Activated T-cell treated with anti-CD3 and anti-CD28 coated beads for 4 hours (primary cell): ENCODE measurements around the gene GRM5.
"Not testable (repeated sequence)": the region's sequence is repeated elsewhere in the genome, so short reads cannot be mapped to it uniquely, and the experiment has no call there.

ENCODE experiments used
- DNase-seq: peaks from one replicate; pipeline ENCODE4 v3.0.0-alpha.2; 2020

GRM5 gene

GRCh38 chr11:88961621-88962020, 104.2 kb downstream of the GRM5 start:
- not testable (repeated sequence) for DNase-seq

- not testable (repeated sequence) for DNase-seq
These were observed 105.9 kb downstream of the GRM5 start for GRCh38 chr11:88959857-88960256.

GRCh38 chr11:88950975-88951374, 114.8 kb downstream of the GRM5 start:
- no peak for DNase-seq

DNA sequence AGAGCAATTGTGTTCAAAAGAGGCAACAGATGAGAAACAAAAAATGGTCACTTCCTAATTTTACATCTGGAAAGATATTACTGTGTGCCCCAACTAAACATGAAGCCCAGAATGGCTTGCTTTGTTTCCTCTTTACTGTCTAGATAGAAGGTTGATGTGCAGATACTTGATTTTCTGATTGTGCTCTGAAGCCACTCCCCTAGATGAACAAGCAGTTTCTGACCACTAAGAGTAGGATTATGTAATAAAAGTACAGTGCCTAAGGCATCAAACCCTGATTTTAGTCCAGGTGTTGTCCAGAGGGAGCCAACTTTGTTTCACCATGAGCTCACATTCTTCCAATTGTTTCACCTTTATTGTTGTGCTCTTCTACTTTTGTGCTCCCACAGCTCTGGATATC, 116.9 kb downstream of the GRM5 start:
- DNase-seq, result not testable (repeated sequence)

- DNase-seq, result not testable (repeated sequence)
These were observed 117.8 kb downstream of the GRM5 start for GRCh38 chr11:88947843-88948572.

- DNase-seq, result not testable (repeated sequence)
These were observed 136.1 kb downstream of the GRM5 start for GRCh38 chr11:88929665-88930064.

DNA sequence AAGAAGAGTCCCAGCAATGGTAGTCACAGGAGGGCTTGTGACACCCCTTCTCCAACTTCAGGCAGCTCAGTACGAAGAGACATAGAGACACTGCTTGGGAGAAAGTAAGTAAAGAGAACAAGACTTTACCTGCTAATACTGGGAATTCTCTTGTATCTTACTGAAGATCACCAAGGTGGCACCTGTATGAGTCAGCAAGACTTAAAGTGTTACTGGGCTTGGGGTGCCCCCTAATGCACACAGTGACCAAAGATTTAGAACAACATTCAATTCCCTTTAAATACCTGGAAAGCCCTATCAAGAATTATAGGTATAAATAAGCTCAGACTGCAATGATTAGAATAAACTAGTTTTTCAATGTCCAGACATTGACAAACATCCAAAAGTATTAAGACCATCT, 148.7 kb downstream of the GRM5 start:
- DNase-seq, result not testable (repeated sequence)

- DNase-seq, result no peak
These were observed 156.3 kb downstream of the GRM5 start for GRCh38 chr11:88909500-88909899.

DNA sequence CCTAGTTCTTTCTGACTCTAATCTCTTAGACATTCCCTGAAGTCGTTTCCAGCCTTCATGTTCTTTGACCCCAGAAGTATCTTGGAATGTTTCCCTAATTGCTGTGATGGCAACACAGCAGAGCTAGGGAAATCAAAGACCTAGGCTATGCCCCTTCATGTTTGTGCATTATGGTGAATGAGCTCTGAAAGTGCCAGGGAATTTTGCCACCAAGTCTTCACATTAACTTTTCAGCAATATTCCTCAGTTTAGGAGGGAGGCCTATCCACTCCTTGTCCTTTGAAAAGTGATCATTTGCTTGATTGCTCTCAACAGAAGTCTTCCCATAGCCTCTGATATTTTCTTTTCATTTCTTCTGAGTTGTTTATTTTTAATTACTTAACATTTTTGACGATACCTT, 164.3 kb downstream of the GRM5 start:
- not testable (repeated sequence) for DNase-seq

- not testable (repeated sequence) for DNase-seq
These were observed 176.9 kb downstream of the GRM5 start for GRCh38 chr11:88888855-88889254.

GRCh38 chr11:88886796-88887195, 179.0 kb downstream of the GRM5 start:
- peak; percentile 13 for DNase-seq

DNA sequence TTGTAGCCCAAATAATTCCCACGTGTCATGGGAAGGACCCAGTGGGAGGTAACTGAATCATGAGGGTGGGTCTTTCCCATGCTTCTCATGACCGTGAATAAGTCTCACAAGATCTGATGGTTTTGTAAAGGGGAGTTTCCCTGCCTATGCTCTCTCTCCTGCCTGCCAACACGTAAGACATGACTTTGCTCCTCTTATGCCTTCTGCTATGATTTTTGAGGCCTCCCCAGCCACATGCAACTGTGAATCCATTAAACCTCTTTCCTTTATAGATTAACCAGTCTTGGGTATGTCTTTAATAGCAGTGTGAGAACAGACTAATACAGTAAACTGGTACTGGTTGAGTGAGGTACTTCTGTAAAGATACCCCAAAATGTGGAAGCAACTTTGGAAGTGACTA, 183.0 kb downstream of the GRM5 start:
- DNase-seq, result not testable (repeated sequence)

- DNase-seq, result no peak
These were observed 204.2 kb downstream of the GRM5 start for GRCh38 chr11:88861618-88862017.

GRCh38 chr11:88860431-88860830, 205.4 kb downstream of the GRM5 start:
- not testable (repeated sequence) for DNase-seq

DNA sequence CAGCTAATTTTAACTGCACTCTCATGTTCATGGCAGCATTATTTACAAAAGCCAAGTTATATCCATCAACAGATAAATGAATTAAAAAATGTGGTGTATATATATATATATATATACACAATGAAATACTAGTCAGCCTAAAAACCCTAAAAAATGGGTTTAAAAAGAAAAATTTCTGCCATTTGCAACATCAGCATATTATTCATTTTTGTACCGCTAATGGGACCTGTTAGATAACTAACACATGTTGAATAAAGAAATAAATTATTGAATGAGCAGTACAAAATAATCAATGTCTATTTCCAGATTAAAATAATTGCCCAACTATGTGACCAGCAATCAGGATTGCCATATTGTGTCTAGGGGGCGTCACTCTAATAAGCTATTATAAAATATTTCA, 211.8 kb downstream of the GRM5 start:
- DNase-seq, result not testable (repeated sequence)

- DNase-seq, result not testable (repeated sequence)
These were observed 214.2 kb downstream of the GRM5 start for GRCh38 chr11:88851547-88851946.

- not testable (repeated sequence) for DNase-seq
These were observed 216.0 kb downstream of the GRM5 start for GRCh38 chr11:88849773-88850172.

GRCh38 chr11:88849368-88849767, 216.4 kb downstream of the GRM5 start:
- no peak for DNase-seq

DNA sequence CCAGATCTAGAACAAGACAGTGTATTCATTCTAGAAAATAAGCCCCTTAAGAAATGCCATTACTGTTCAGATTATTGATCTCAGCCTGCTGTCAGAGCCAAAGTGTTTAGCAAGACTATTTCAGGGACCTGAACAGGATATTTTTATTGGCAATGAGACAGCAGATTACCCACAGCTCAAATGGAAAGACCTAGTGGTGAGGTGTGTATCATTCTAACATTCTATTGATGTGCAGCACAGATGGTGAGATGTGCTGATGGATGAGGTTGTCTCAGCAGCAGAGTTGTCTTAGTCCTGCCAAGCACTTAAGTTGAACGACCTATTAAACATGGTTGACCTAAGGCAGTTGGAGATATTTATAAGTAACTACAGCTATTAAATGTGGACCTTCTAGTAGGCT, 219.5 kb downstream of the GRM5 start:
- not testable (repeated sequence) for DNase-seq

GRCh38 chr11:88844941-88845340, 220.8 kb downstream of the GRM5 start:
- not testable (repeated sequence) for DNase-seq

DNA sequence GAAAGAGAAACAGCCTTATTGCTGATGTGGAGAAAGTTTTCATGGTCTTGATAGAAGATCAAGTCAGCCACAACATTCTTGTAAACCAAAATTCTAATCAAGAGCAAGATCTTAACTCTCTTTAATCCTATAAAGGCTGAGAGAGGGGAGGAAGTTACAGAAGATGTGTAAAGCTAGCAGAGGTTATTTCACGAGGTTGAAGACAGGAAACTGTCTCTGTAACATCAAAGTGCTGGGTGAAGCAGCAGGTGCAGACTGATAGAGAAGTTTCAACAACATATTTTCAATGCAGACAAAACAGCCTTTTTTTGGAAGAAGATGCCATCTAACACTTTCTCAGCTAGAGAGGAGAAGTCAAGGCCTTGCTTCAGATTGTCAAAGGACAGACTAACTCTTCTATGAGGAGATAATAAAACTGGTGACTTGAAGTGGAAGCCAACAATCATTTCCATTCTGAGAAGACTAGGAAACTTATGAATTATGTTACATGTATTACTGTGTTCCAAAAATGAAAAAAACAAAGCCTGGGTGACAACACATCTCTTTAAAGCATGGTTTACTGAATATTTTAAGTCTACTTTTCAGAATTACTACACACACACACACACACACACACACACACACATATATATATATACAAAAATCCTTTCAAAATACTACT, 221.9 kb downstream of the GRM5 start:
- not testable (repeated sequence) for DNase-seq

GRCh38 chr11:88838139-88838538, 227.6 kb downstream of the GRM5 start:
- not testable (repeated sequence) for DNase-seq

- DNase-seq, result not testable (repeated sequence)
These were observed 230.1 kb downstream of the GRM5 start for GRCh38 chr11:88835709-88836108.

- DNase-seq, result no peak
These were observed 234.4 kb downstream of the GRM5 start for GRCh38 chr11:88831303-88831890.
